Right renal cortex interstitium (tissue), 3 donors: ENCODE data around the gene MMP11. TPM values are rescaled to one million over a fixed set of nuclear protein-coding genes. Genes with fewer than 3 reads are reported as not detected.
"Not testable (repeated sequence)": the region's sequence is repeated elsewhere in the genome, so short reads cannot be mapped to it uniquely, and the experiment has no call there.

ENCODE experiments used
- DNase-seq, 3 donors: peaks; one replicate each; pipeline ENCODE4 v3.0.0-alpha.2; 2013; ENCODE audit warnings: low read depth in 3 of 3, low spot score in 2 of 3
- polyA plus RNA-seq, 3 donors: library from polyadenylated mRNA; unstranded; fragments of 120-200 nt; gene quantifications; one replicate each; pipeline ENCODE4 v1.2.1, GENCODE V29; 2013; ENCODE audit not compliant: insufficient read length in 3 of 3

Gene MMP11
- 10 to 100 TPM; 14.2 to 16.7 (median 14.8) TPM for polyA plus RNA-seq

DNA sequence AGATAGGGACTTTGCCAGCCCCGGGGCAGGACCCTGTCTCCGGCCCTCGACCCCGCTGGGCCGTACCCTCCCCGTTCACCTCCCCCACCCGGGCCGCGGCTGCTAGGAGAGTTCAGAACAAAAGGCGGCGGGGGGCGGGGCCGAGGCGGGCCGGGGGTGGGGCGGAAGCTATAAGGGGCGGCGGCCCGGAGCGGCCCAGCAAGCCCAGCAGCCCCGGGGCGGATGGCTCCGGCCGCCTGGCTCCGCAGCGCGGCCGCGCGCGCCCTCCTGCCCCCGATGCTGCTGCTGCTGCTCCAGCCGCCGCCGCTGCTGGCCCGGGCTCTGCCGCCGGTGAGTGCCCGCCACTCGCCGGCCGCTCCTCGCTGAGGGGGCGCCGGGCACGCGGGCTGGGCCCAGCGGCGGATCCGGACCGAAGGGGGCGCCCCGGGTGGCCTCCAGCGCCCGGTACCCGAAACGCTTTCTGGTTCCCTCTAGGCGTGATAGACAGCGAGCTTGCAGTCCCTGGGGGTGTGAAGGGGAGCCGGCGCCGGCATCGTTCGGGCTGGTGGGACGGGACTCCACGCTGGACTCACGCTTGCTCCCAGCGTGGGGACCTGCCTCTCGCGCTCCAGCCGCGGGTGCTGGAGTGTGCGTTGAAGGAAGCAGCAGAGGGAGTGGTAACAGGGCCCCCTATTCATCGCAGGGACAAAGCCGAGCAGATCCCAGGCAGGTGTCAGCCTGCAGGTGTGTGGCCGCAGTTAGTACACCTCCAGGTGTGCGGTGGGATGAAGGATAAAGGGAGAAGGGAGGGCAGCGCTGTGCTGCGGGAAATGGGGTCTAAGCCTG, at the start of gene MMP11:
MMP11 (plus strand) TSS at position 201 of the 825 bp plus-strand sequence; CDS start at position 223, 22 bp downstream.
- no peak for DNase-seq

DNA sequence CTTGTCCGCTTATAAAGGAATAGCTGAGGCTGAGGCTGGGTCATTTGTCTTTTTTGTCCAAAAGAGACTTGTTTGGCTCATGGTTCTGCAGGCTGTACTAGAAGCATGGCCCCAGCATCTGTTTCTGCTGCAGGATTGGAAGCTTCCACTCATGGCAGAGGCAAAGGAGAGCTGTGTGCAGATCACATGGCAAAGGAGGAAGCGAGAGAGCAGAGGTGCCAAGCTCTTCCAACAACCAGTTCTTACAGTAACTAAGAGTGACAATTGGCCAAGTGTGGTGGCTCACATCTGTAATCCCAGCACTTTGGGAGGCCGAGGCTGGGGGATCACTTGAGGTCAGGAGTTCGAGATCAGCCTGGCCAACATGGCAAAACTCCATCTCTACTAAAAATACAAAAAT, 44.5 kb upstream of the MMP11 start:
- DNase-seq: not testable (repeated sequence)

DNA sequence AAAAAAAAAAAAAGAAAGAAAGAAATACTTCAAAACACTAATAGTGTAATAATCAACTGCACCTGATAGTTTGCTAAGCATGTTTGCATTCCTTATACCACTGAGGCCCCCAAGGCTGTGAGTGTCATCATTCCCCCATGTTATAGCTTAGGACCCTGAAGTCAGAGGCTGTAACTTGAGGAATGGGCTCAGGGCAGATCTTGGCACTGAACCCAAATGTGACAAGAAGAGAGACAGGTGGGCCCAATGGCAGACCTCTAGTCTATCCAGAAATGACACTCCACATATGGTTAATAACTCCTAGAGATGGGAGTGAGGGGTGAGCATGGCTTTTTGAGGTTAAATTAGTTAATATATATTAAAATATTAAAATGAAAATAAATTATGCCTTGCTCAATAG, 35.0 kb upstream of the MMP11 start:
- DNase-seq: no peak

- no peak for DNase-seq
Measured at GRCh38 chr22:23742505-23743264, 30.0 kb upstream of the MMP11 start.

GRCh38 chr22:23743303-23743705, 29.3 kb upstream of the MMP11 start:
- no peak for DNase-seq

DNA sequence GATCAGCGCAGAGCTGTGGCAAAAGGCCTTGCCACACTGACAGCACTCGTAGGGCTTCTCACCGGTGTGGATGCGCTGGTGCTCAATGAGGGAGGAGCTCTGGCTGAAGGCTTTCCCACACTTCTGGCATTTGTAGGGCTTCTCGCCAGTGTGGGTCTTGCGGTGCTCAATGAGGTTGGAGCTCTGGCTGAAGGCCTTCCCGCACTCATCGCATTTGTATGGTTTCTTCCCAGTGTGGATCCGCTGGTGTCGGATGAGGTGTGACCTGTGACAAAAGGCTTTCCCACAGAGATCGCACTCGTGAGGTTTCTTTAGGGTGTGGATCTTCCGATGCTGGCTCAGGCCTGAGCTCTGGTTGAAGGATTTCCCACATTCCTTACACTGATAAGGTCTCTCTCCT, 28.6 kb upstream of the MMP11 start:
- DNase-seq: no peak

- no peak for DNase-seq
Measured at GRCh38 chr22:23744485-23744884, 28.2 kb upstream of the MMP11 start.

DNA sequence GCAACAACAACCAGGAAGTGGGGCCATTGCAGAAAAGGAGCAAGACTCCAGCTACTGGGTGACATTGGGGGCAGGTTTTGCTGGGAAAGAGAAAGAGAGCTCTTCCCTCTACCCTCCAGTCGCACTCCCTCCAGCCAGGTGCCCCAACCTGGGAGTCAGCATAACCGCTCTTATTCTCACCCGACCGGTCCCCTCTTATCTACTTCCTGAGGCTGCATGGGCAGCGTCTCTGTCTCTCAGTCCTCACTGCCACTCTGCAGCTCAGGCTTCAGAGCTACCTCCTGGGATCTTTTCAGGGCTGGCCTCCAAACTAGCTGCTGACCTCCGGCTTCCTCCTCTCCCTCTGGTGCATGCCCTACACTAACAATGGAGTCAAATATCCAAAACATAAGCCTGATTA, 26.9 kb upstream of the MMP11 start:
- DNase-seq: no peak

DNA sequence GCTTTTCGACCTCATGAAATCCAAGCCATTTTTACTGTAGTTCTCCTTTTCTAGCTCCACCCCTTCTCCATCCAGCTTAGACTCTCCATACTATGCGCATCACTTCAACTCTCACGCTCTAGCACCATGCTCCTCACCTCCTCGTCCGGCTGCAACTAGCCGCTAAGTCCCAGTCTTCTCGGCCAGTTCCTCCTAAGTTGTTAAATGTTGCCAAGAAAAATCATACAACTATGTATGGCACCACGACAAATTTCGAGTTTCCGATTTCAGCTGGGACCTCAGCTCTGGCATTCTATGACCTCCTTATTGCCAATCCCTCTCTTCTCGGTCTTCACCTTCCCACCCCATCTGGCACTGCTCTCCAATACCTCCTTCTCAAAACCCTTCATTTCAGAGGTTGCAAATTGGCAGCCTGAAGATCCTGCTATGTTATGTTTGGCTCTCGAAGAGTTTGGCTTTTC, 22.8 kb upstream of the MMP11 start:
- no peak for DNase-seq

DNA sequence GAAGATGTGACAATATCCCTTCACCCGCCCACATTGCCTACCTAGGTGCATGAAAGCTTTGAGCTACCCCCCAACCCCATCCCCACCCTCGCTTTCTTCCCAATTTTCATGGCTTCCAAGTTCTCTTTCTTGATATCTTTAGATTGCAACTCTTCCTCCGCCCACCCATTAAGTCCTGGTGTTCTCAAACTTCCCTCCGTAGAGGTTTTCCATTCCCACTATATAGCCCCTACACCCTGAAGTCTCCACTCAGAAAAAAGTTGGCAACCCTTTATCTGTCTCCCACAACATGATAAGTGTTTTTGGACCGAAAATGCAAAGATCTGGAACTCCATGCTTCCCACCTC, 22.3 kb upstream of the MMP11 start:
- no peak for DNase-seq

GRCh38 chr22:23750714-23751440, 21.8 kb upstream of the MMP11 start, which contains the start of gene ZNF70:
TSS of gene ZNF70 (minus strand) at chr22:23751112. CDS start at chr22:23745140, 5,972 bp downstream.
- peak; percentile 57 to 81 (median 61) for DNase-seq

GRCh38 chr22:23751441-23751996, 21.1 kb upstream of the MMP11 start:
- no peak for DNase-seq

- no peak for DNase-seq
Measured at GRCh38 chr22:23752090-23752691, 20.5 kb upstream of the MMP11 start.

- no peak for DNase-seq
Measured at GRCh38 chr22:23752750-23753149, 19.9 kb upstream of the MMP11 start.

GRCh38 chr22:23753385-23753784, 19.3 kb upstream of the MMP11 start:
- DNase-seq: no peak

DNA sequence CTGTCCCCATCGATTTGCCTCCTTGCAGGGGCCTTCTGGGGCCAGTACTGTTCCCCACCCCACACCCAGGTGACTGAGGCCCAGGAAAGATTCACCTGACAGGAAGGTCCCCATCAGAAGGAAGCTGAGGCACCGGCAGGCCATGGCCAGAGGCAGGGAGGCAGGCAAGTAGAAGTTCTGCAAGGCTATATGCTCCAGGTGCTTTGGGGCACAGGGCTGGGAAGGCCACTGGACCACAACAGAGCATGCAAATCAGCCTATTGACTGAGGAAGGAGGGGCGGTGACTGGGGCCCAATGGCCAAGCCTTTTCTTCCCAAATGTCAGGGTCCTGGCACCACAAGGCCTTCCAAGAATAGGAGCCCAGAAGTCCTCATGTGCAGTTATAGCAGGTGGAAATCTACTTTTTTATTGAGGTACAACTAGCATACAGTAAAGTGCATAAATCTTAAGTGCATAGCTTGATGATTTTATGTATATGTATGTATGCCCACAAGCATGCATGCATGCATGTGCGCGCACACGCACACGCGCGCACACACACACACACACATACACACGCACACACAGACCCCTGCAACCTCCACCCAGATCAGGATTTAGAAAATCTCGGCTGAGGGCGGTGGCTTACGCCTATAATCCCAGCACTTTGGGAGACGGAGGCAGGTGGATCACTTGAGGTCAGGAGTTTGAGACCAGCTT, 18.3 kb upstream of the MMP11 start, which contains the start of gene VPREB3:
VPREB3 (minus strand) TSS at position 206 of the 700 bp plus-strand sequence; CDS start at position 144, 62 bp downstream.
- no peak for DNase-seq

- DNase-seq: no peak
Measured at GRCh38 chr22:23754980-23755636, 17.5 kb upstream of the MMP11 start.

- no peak for DNase-seq
Measured at GRCh38 chr22:23755711-23756110, 16.9 kb upstream of the MMP11 start.

GRCh38 chr22:23756891-23757290, 15.8 kb upstream of the MMP11 start:
- DNase-seq: no peak
